A549 (cell line): ENCODE data around the gene PBX1. TPM values are rescaled to one million over a fixed set of nuclear protein-coding genes. Genes with fewer than 3 reads are reported as not detected.

Source experiments
- ATAC-seq, 2 experiments: fragments of 200-7000 bp in 1 of 2; fragments of >200 bp in 1 of 2; cut with Nextera tagmentation in 1 of 2; cut with Tn5 transposase in 1 of 2; 3 replicates each; pipeline versions ENCODE4 v1.8.0 to v1.9.1; 2018 to 2020; ENCODE audit warnings: mild to moderate bottlenecking in 1 of 2, moderate library complexity in 1 of 2
- CTCF ChIA-PET: fragments of 300-600 bp; sonication (Branson Sonifier 250); formaldehyde crosslinking; extraction: SDS; loops from one replicate; lab custom pipeline; 2021; ENCODE audit warnings: antibody characterized with exemption, inconsistent platforms; lab: Yijun Ruan, JAX
- POLR2A ChIA-PET: fragments of 350-600 bp; formaldehyde crosslinking; extraction: SDS; loops from one replicate; lab custom pipeline; 2021; ENCODE audit warnings: antibody characterized with exemption, inconsistent platforms; lab: Yijun Ruan, JAX
- DNase-seq, 2 experiments: peaks; one replicate each; pipeline versions ENCODE4 v3.0.0 to v3.0.0-alpha.2; 2011 to 2016; ENCODE audit warnings: low read depth in 1 of 2, low spot score in 1 of 2
- FAIRE-seq: peaks from 2 replicates; lab custom pipeline; 2011; peaks lifted over from hg19 to GRCh38; lab: Jason Lieb, UNC
- H3K27ac ChIP-seq, 2 experiments: fragments of >200 bp; sonication (Bioruptor Twin); formaldehyde crosslinking; 3 replicates each; pipeline ENCODE4 v1.5.1; 2016 to 2017
- H3K4me1 ChIP-seq: fragments of >200 bp; sonication (Bioruptor Twin); formaldehyde crosslinking; 3 replicates; pipeline ENCODE4 v1.6.1; 2016
- H3K4me2 ChIP-seq: fragments of >200 bp; sonication (Bioruptor Twin); formaldehyde crosslinking; 3 replicates; pipeline ENCODE4 v1.6.1; 2016
- H3K4me3 ChIP-seq: fragments of >200 bp; sonication (Bioruptor Twin); formaldehyde crosslinking; 3 replicates; pipeline ENCODE4 v1.5.1; 2016
- H3K9me3 ChIP-seq: fragments of >200 bp; sonication (Bioruptor Twin); formaldehyde crosslinking; 3 replicates; pipeline ENCODE4 v1.6.1; 2016
- ATOH8 ChIP-seq: fragments of 250-450 bp; sonication (Bioruptor Pico); IDR thresholded peaks from 2 replicates; pipeline ENCODE4 v1.5.0; 2020; ENCODE audit warnings: low read depth, mild to moderate bottlenecking, moderate library complexity
- BCL3 ChIP-seq: fragments of >200 bp; sonication (Bioruptor Twin); formaldehyde crosslinking; IDR thresholded peaks from 3 replicates; pipeline ENCODE4 v1.6.1; 2016
- CBX2 ChIP-seq: fragments of 200-600 bp; sonication (generic); IDR thresholded peaks from 2 replicates; pipeline ENCODE4 v1.6.1; 2016; ENCODE audit warnings: low read depth, mild to moderate bottlenecking, borderline replicate concordance
- CBX8 ChIP-seq: fragments of 200-600 bp; sonication (generic); IDR thresholded peaks from 2 replicates; pipeline ENCODE4 v1.6.1; 2016
- CHD4 ChIP-seq: fragments of 200-600 bp; sonication (generic); IDR thresholded peaks from 2 replicates; pipeline ENCODE4 v1.6.1; 2016; ENCODE audit warnings: antibody characterized with exemption, mild to moderate bottlenecking, borderline replicate concordance
- CTCF ChIP-seq: fragments of >200 bp; sonication (Bioruptor Twin); formaldehyde crosslinking; IDR thresholded peaks from 3 replicates; pipeline ENCODE4 v1.5.1; 2016
- EHF ChIP-seq: fragments of 250-450 bp; sonication (Bioruptor Pico); IDR thresholded peaks from 2 replicates; pipeline ENCODE4 v1.5.0; 2020; ENCODE audit warnings: mild to moderate bottlenecking
- EHMT2 ChIP-seq: fragments of 200-600 bp; sonication (generic); IDR thresholded peaks from 2 replicates; pipeline ENCODE4 v1.6.1; 2016; ENCODE audit warnings: antibody characterized with exemption, low read depth, mild to moderate bottlenecking, moderate library complexity
- EP300 ChIP-seq, 2 experiments: fragments of >200 bp; sonication (Bioruptor Twin); formaldehyde crosslinking; IDR thresholded peaks; 2 replicates in 1 of 2; 3 replicates in 1 of 2; pipeline ENCODE4 v1.6.1; 2016 to 2017
- GATA3 ChIP-seq: IDR thresholded peaks from 2 replicates; pipeline ENCODE4 v1.6.1; 2012; ENCODE audit warnings: borderline replicate concordance
- HDAC2 ChIP-seq: fragments of 200-600 bp; sonication (generic); IDR thresholded peaks from 2 replicates; pipeline ENCODE4 v1.6.1; 2016
- HES2 ChIP-seq: fragments of >200 bp; sonication (Bioruptor Twin); formaldehyde crosslinking; IDR thresholded peaks from 2 replicates; pipeline ENCODE4 v1.6.1; 2016
- HOXA7 ChIP-seq: fragments of 250-450 bp; sonication (Bioruptor Pico); IDR thresholded peaks from 2 replicates; pipeline ENCODE4 v1.5.0; 2020; ENCODE audit warnings: mild to moderate bottlenecking, moderate library complexity
- HOXB5 ChIP-seq: fragments of 250-450 bp; sonication (Bioruptor Pico); IDR thresholded peaks from 2 replicates; pipeline ENCODE4 v1.5.0; 2020; ENCODE audit warnings: mild to moderate bottlenecking, moderate library complexity
- MAFK ChIP-seq: fragments of 450-650 bp; IDR thresholded peaks from 2 replicates; pipeline ENCODE4 v1.6.1; 2014; ENCODE audit not compliant: partially characterized antibody
- POLR2AphosphoS2 ChIP-seq: conservative IDR thresholded peaks from 2 replicates; pipeline ENCODE4 v1.6.1; 2012; ENCODE audit warnings: low read length, improper control_type of control experiment, inconsistent platforms
- RARB ChIP-seq: fragments of 250-450 bp; sonication (Bioruptor Pico); IDR thresholded peaks from 2 replicates; pipeline ENCODE4 v1.8.0; 2021; ENCODE audit warnings: mild to moderate bottlenecking, moderate library complexity
- SREBF2 ChIP-seq: fragments of 450-650 bp; IDR thresholded peaks from 2 replicates; pipeline ENCODE4 v1.6.1; 2014; ENCODE audit warnings: mild to moderate bottlenecking, moderate library complexity
- TFCP2L1 ChIP-seq: fragments of 250-450 bp; sonication (Bioruptor Pico); IDR thresholded peaks from 2 replicates; pipeline ENCODE4 v1.5.0; 2021; ENCODE audit warnings: mild to moderate bottlenecking
- TP53 ChIP-seq: fragments of 250-450 bp; sonication (Bioruptor Pico); IDR thresholded peaks from 2 replicates; pipeline ENCODE4 v1.5.0; 2021; ENCODE audit warnings: mild to moderate bottlenecking, moderate library complexity
- ZFP36 ChIP-seq: fragments of 450-650 bp; IDR thresholded peaks from 2 replicates; pipeline ENCODE4 v1.6.1; 2014; ENCODE audit warnings: borderline replicate concordance; ENCODE audit not compliant: partially characterized antibody
- ZNF302 ChIP-seq: fragments of 250-450 bp; sonication (Bioruptor Pico); IDR thresholded peaks from 2 replicates; pipeline ENCODE4 v1.9.0; 2021; ENCODE audit warnings: inconsistent platforms, mild to moderate bottlenecking, moderate library complexity
- ZSCAN20 ChIP-seq: fragments of 250-450 bp; sonication (Bioruptor Pico); IDR thresholded peaks from 2 replicates; pipeline ENCODE4 v1.8.0; 2022; ENCODE audit warnings: mild to moderate bottlenecking, moderate library complexity
- WGBS: methylation state at CpG from one replicate; pipeline ENCODE4 v1.1.6; 2017; ENCODE audit errors: missing lambda C conversion rate; 5-methylcytosine and 5-hydroxymethylcytosine counted together
- polyA plus RNA-seq, 4 experiments: library from polyadenylated mRNA; depleted of rRNA in 3 of 4; stranded (reverse); fragments of >200 nt; fragmentation: RNase III in 1 of 4; extraction: RNeasy Plus Mini Kit Qiagen cat#74134 plus additional on column Dnase treatment in 1 of 4; gene quantifications; 2 replicates in 3 of 4; 3 replicates in 1 of 4; pipeline ENCODE4 v1.2.3, GENCODE V29; 2011 to 2017

Gene PBX1
- polyA plus RNA-seq, 2 of the 4 experiments (the other 2 are of a cell fraction): 47.8 to 61.5 TPM

GRCh38 chr1:164735315-164736052 lies 176.5 kb downstream of the PBX1 start:
- Histone ChIP-seq H3K4me2 (peak overlapping the region; percentile 48), H3K4me1 (peaks cover 56% of the 10 kb centered on the region)
- DNase-seq: peak in 1 of 2 experiments; percentile 70
- CTCF ChIA-PET: interaction anchor here (1.0 to 2.1 kb wide), 8 partner anchors 9 to 52 kb away, joined by 3 to 4 read pairs (median 3); no protein-coding TSS in a partner anchor
- FAIRE-seq: no peak
- ATAC-seq: peak; percentile 84 to 91
- TF ChIP-seq GATA3 (peak; percentile 53; the same call in 1 of the 2 replicates), BCL3 (no peak)
- TF ChIP-seq, all 56 proteins: peak for 1
- Histone ChIP-seq H3K4me3 (no peak overlapping the region), H3K9me3 (no peaks in the 10 kb centered on the region), H3K27ac (peak overlapping the region; percentile 66 to 84)
- POLR2A ChIA-PET: interaction anchor here (1.0 to 1.5 kb wide), 3 partner anchors 13 to 177 kb away, joined by 3 to 4 read pairs (median 3); partner anchors contain the start of gene PBX1
- WGBS: 54% methylated on average over 7 of the region's 7 CpGs

- WGBS: 75% methylated on average over 8 of the region's 8 CpGs
- no peak for DNase-seq
- H3K4me2 ChIP-seq: peak overlapping the region; percentile 48
- no peak for FAIRE-seq
- peak overlapping the region; percentile 66 to 84 for H3K27ac ChIP-seq
- no peaks in the 10 kb centered on the region for H3K9me3 ChIP-seq
- TF ChIP-seq TFCP2L1 (no peak), ZSCAN20 (CRISPR knock-in tag) (no peak), ZFP36 (no peak), CBX2 (no peak), POLR2AphosphoS2 (no peak), CBX8 (no peak)
- ChIA-PET POLR2A (interaction anchor here (1.0 to 1.5 kb wide), 3 partner anchors 12 to 177 kb away, joined by 3 to 4 read pairs (median 3); partner anchors contain the start of gene PBX1), CTCF (interaction anchor here (1.0 to 2.1 kb wide), 9 partner anchors 8 to 62 kb away, joined by 3 to 4 read pairs (median 3); no protein-coding TSS in a partner anchor)
- H3K4me3 ChIP-seq: no peak overlapping the region
- peaks cover 56% of the 10 kb centered on the region for H3K4me1 ChIP-seq
- ATAC-seq: no peak
These were observed 177.2 kb downstream of the PBX1 start for GRCh38 chr1:164736137-164736536.

GRCh38 chr1:164739189-164739588 lies 180.2 kb downstream of the PBX1 start:
- no peak for TF ChIP-seq TFCP2L1
- no peak for TF ChIP-seq HOXA7
- TF ChIP-seq TP53 (CRISPR knock-in tag): no peak
- no peak for TF ChIP-seq HES2
- no peak for TF ChIP-seq GATA3
- no peak for TF ChIP-seq HOXB5 (CRISPR knock-in tag)
- TF ChIP-seq ZNF302 (CRISPR knock-in tag): no peak
- no peak for TF ChIP-seq SREBF2
- no peak for TF ChIP-seq ZFP36
- TF ChIP-seq EHF (CRISPR knock-in tag): no peak
- TF ChIP-seq, all 56 proteins: peak for 0
- Histone ChIP-seq H3K27ac (peak overlapping the region in 1 of 2 experiments; percentile 73; a peak in 3 of 6 replicates), H3K9me3 (no peaks in the 10 kb centered on the region), H3K4me1 (peaks cover 44% of the 10 kb centered on the region), H3K4me2 (0 out of 3 replicates have a peak overlapping the region, but pooled peaks have one; percentile 11), H3K4me3 (no peak overlapping the region)
- WGBS: 81% methylated on average over 10 of the region's 10 CpGs
- POLR2A ChIA-PET: interaction anchor here (0.5 kb wide), 1 partner anchor 49 kb away, joined by 8 read pairs; no protein-coding TSS in a partner anchor
- FAIRE-seq (no peak), ATAC-seq (no peak), DNase-seq (no peak)
- CTCF ChIA-PET: no interaction called here

- ChIA-PET CTCF (no interaction called here), POLR2A (no interaction called here)
- Histone ChIP-seq H3K4me2 (no peak overlapping the region), H3K4me1 (peaks cover 35% of the 10 kb centered on the region), H3K27ac (peak overlapping the region in 1 of 2 experiments; percentile 73; a peak in 3 of 6 replicates), H3K9me3 (no peaks in the 10 kb centered on the region), H3K4me3 (no peak overlapping the region)
- ATAC-seq (no peak), FAIRE-seq (no peak), DNase-seq (no peak)
- WGBS: 71% methylated on average over 3 of the region's 3 CpGs
- TF ChIP-seq HDAC2: no peak
- no peak for TF ChIP-seq CTCF
- no peak for TF ChIP-seq MAFK
- TF ChIP-seq ATOH8 (CRISPR knock-in tag): no peak
- TF ChIP-seq RARB (CRISPR knock-in tag): no peak
- TF ChIP-seq CBX2: no peak
- no peak for TF ChIP-seq EP300 (IDR thresholded peaks at IDR 0.05)
- no peak for TF ChIP-seq POLR2AphosphoS2
- no peak for TF ChIP-seq EHMT2
- no peak for TF ChIP-seq CHD4
- TF ChIP-seq HES2: no peak
- TF ChIP-seq ZNF302 (CRISPR knock-in tag): no peak
- no peak for TF ChIP-seq HOXA7
- no peak for TF ChIP-seq ZSCAN20 (CRISPR knock-in tag)
These were observed 181.1 kb downstream of the PBX1 start for GRCh38 chr1:164740000-164740526.
